Stimulated activated CD8-positive, alpha-beta memory T cell treated with anti-CD3 and anti-CD28 coated beads, Interleukin-15, amount 100 ng/mL, for 1 hour (primary cell): ENCODE data around the gene RARRES1.
A peak's percentile ranks its signal among the peaks of the same experiment; 100 is the strongest.

Experiments used
- DNase-seq: peaks from one replicate; pipeline ENCODE4 v3.0.0-alpha.2; 2020; ENCODE audit warnings: low read depth

Gene RARRES1

GRCh38 chr3:158685159-158685558 is 47.1 kb downstream of the RARRES1 start:
- DNase-seq = no peak

GRCh38 chr3:158683230-158683962 is 48.9 kb downstream of the RARRES1 start:
- DNase-seq = no peak

GRCh38 chr3:158680861-158681260 is 51.4 kb downstream of the RARRES1 start:
- DNase-seq = no peak

GRCh38 chr3:158679547-158680000 is 52.7 kb downstream of the RARRES1 start:
- no peak for DNase-seq

GRCh38 chr3:158678687-158679086 is 53.6 kb downstream of the RARRES1 start:
- DNase-seq = no peak

- DNase-seq = peak; percentile 44
Measured at GRCh38 chr3:158672215-158673176, 59.8 kb downstream of the RARRES1 start, which contains the start of gene LXN. LXN (minus strand) TSS chr3:158672648; CDS start chr3:158672478, 170 bp downstream.

GRCh38 chr3:158671821-158672214 is 60.4 kb downstream of the RARRES1 start:
- no peak for DNase-seq

- DNase-seq = no peak
Measured at GRCh38 chr3:158668506-158668905, 63.8 kb downstream of the RARRES1 start.

- DNase-seq = no peak
Measured at GRCh38 chr3:158666416-158666815, 65.8 kb downstream of the RARRES1 start.

GRCh38 chr3:158663832-158664231 is 68.4 kb downstream of the RARRES1 start:
- no peak for DNase-seq

- DNase-seq = no peak
Measured at GRCh38 chr3:158663246-158663645, 69.0 kb downstream of the RARRES1 start.

- no peak for DNase-seq
Measured at GRCh38 chr3:158660711-158661110, 71.5 kb downstream of the RARRES1 start.

GRCh38 chr3:158659454-158660237 is 72.6 kb downstream of the RARRES1 start:
- DNase-seq = peak; percentile 25

- no peak for DNase-seq
Measured at GRCh38 chr3:158658889-158659288, 73.4 kb downstream of the RARRES1 start.

GRCh38 chr3:158652463-158652862 is 79.8 kb downstream of the RARRES1 start:
- DNase-seq = no peak

GRCh38 chr3:158651192-158651591 is 81.1 kb downstream of the RARRES1 start:
- no peak for DNase-seq

- DNase-seq = no peak
Measured at GRCh38 chr3:158649791-158650190, 82.5 kb downstream of the RARRES1 start.
